NK-92 (cell line): ENCODE results near the gene GPR39.
"Not testable (repeated sequence)": the region's sequence is repeated elsewhere in the genome, so short reads cannot be mapped to it uniquely, and the experiment has no call there.

Experiments used
- DNase-seq: peaks from one replicate; lab custom pipeline; 2025; ENCODE audit not compliant: unreplicated experiment; lab: John Stamatoyannopoulos, UW

GPR39 gene

GRCh38 chr2:132416723-132417395 is at the start of gene GPR39:
TSS of gene GPR39 (plus strand) at chr2:132416805.
- DNase-seq, result no peak

- no peak for DNase-seq
These were observed 48.4 kb upstream of the GPR39 start for GRCh38 chr2:132368191-132368590.

- DNase-seq, result no peak
These were observed 44.3 kb upstream of the GPR39 start for GRCh38 chr2:132372276-132372675.

GRCh38 chr2:132373391-132374135 is 43.0 kb upstream of the GPR39 start:
- DNase-seq, result no peak

- DNase-seq, result no peak
These were observed 42.5 kb upstream of the GPR39 start for GRCh38 chr2:132374151-132374550.

- DNase-seq, result no peak
These were observed 42.1 kb upstream of the GPR39 start for GRCh38 chr2:132374551-132374950.

- DNase-seq, result no peak
These were observed 41.6 kb upstream of the GPR39 start for GRCh38 chr2:132374961-132375360.

- DNase-seq, result no peak
These were observed 35.2 kb upstream of the GPR39 start for GRCh38 chr2:132381376-132381775.

- no peak for DNase-seq
These were observed 32.6 kb upstream of the GPR39 start for GRCh38 chr2:132383956-132384355.

GRCh38 chr2:132384491-132385151 is 32.0 kb upstream of the GPR39 start:
- DNase-seq, result no peak

GRCh38 chr2:132387126-132387525 is 29.5 kb upstream of the GPR39 start:
- no peak for DNase-seq

GRCh38 chr2:132390076-132390475 is 26.5 kb upstream of the GPR39 start:
- no peak for DNase-seq

- no peak for DNase-seq
These were observed 25.2 kb upstream of the GPR39 start for GRCh38 chr2:132391378-132391777.

GRCh38 chr2:132392221-132392620 is 24.4 kb upstream of the GPR39 start:
- no peak for DNase-seq

GRCh38 chr2:132392879-132393278 is 23.7 kb upstream of the GPR39 start:
- no peak for DNase-seq

- DNase-seq, result not testable (repeated sequence)
These were observed 19.6 kb upstream of the GPR39 start for GRCh38 chr2:132397042-132397441.

- DNase-seq, result no peak
These were observed 16.3 kb upstream of the GPR39 start for GRCh38 chr2:132400169-132400900.

- no peak for DNase-seq
These were observed 15.7 kb upstream of the GPR39 start for GRCh38 chr2:132400901-132401240.

GRCh38 chr2:132401326-132401725 is 15.3 kb upstream of the GPR39 start:
- no peak for DNase-seq

- no peak for DNase-seq
These were observed 13.5 kb upstream of the GPR39 start for GRCh38 chr2:132403146-132403545.

- DNase-seq, result no peak
These were observed 12.5 kb upstream of the GPR39 start for GRCh38 chr2:132404056-132404455.

- no peak for DNase-seq
These were observed 8.8 kb upstream of the GPR39 start for GRCh38 chr2:132407784-132408183.
